Measurements from ENCODE around the gene FUZ.

The FUZ gene

DNA sequence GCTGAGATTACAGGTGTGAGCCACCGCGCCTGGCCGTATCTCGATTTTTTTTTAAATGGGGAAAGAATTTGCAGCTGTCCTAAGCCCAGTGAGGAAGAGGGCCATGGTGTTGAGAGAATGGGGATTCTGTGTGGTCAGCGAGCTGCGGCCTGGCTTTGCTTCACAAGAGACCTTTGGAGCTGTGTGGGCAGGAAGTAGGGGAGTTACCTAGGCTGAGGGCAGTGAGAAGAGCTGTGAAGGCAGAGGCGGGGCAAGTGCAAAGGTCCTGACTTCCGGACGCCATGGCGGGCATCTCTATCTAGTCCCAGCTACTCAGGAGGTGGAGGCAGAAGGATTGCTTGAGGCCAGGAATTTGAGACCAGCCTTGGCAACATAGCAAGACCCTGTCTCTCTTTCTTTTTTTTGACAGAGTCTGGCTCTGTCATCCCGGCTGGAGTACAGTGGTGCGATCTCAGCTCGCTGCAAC lies 41.4 kb downstream of the FUZ start:
- Histone ChIP-seq H3K9me2 (replicated peaks; ENCODE audit: control insufficient read depth, low read length) (no peaks in the 10 kb centered on the region), H3K36me3 (ENCODE audit: control insufficient read depth, low read length) (peaks cover 5% of the 10 kb centered on the region; the same call in 1 of the 2 replicates), H3K4me3 (ENCODE audit: low read length) (no peak overlapping the region), H3K9me3 (ENCODE audit: control insufficient read depth, insufficient read depth, low read length) (no peaks in the 10 kb centered on the region), H3K27ac (ENCODE audit: low read depth, low read length) (no peak overlapping the region), H3K79me2 (ENCODE audit: control insufficient read depth, low read length) (peaks cover 70% of the 10 kb centered on the region), H3K4me1 (ENCODE audit: control insufficient read depth, low read length) (peaks cover 14% of the 10 kb centered on the region), H3K4me2 (ENCODE audit: low read length) (no peak overlapping the region), H3F3A (ENCODE audit: control insufficient read depth, insufficient read depth) (no peaks in the 10 kb centered on the region), H4K20me1 (ENCODE audit: control insufficient read depth, insufficient read depth, low read depth, low read length) (0 out of 2 replicates have a peak, but pooled peaks cover 3% of the 10 kb centered on the region), H3K27me3 (ENCODE audit: control insufficient read depth, low read length) (no peaks in the 10 kb centered on the region)
- no peak for TF ChIP-seq EZH2phosphoT487 (IDR thresholded peaks at IDR 0.05; ENCODE audit: borderline replicate concordance, low read length)
- TF ChIP-seq, protein P1, sequence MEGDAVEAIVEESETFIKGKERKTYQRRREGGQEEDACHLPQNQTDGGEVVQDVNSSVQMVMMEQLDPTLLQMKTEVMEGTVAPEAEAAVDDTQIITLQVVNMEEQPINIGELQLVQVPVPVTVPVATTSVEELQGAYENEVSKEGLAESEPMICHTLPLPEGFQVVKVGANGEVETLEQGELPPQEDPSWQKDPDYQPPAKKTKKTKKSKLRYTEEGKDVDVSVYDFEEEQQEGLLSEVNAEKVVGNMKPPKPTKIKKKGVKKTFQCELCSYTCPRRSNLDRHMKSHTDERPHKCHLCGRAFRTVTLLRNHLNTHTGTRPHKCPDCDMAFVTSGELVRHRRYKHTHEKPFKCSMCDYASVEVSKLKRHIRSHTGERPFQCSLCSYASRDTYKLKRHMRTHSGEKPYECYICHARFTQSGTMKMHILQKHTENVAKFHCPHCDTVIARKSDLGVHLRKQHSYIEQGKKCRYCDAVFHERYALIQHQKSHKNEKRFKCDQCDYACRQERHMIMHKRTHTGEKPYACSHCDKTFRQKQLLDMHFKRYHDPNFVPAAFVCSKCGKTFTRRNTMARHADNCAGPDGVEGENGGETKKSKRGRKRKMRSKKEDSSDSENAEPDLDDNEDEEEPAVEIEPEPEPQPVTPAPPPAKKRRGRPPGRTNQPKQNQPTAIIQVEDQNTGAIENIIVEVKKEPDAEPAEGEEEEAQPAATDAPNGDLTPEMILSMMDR (IDR thresholded peaks at IDR 0.05; ENCODE audit: low read depth, low read length, poor library complexity, severe bottlenecking): no peak

DNA sequence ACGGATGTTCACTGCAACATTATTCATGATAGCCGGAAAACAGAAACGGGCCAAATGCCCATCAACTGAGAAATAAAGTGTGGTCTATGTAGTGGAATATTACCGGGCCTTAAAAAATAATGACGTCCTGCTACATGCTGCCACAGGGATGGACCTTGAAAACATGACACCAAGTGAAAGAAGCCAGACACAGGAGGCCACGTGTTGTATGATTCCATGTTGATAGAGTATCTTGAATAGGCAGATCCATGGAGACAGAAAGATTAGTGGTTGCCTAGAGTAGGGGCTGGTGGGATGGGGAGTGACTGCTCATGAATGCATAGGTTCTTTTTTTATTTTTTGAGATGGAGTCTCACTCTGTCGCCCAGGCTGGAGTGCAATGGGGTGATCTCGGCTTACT lies 42.6 kb downstream of the FUZ start:
- H3F3A ChIP-seq (ENCODE audit: control insufficient read depth, insufficient read depth): peaks cover 3% of the 10 kb centered on the region
- no peaks in the 10 kb centered on the region for H3K27me3 ChIP-seq (ENCODE audit: control insufficient read depth, low read length)
- H3K27ac ChIP-seq (ENCODE audit: low read depth, low read length): no peak overlapping the region
- no peaks in the 10 kb centered on the region for H3K9me3 ChIP-seq (ENCODE audit: control insufficient read depth, insufficient read depth, low read length)
- peaks cover 64% of the 10 kb centered on the region for H3K79me2 ChIP-seq (ENCODE audit: control insufficient read depth, low read length)
- no peak overlapping the region for H3K4me3 ChIP-seq (ENCODE audit: low read length)
- no peak overlapping the region for H3K4me2 ChIP-seq (ENCODE audit: low read length)
- peaks cover 20% of the 10 kb centered on the region for H3K4me1 ChIP-seq (ENCODE audit: control insufficient read depth, low read length)
- H3K36me3 ChIP-seq (ENCODE audit: control insufficient read depth, low read length): peaks cover 5% of the 10 kb centered on the region; the same call in 1 of the 2 replicates
- no peaks in the 10 kb centered on the region for H3K9me2 ChIP-seq (replicated peaks; ENCODE audit: control insufficient read depth, low read length)
- TF ChIP-seq EZH2phosphoT487 (IDR thresholded peaks at IDR 0.05; ENCODE audit: borderline replicate concordance, low read length): no peak
- TF ChIP-seq, protein P1 (IDR thresholded peaks at IDR 0.05; ENCODE audit: low read depth, low read length, poor library complexity, severe bottlenecking): no peak
- H4K20me1 ChIP-seq (ENCODE audit: control insufficient read depth, insufficient read depth, low read depth, low read length): 0 out of 2 replicates have a peak, but pooled peaks cover 3% of the 10 kb centered on the region

DNA sequence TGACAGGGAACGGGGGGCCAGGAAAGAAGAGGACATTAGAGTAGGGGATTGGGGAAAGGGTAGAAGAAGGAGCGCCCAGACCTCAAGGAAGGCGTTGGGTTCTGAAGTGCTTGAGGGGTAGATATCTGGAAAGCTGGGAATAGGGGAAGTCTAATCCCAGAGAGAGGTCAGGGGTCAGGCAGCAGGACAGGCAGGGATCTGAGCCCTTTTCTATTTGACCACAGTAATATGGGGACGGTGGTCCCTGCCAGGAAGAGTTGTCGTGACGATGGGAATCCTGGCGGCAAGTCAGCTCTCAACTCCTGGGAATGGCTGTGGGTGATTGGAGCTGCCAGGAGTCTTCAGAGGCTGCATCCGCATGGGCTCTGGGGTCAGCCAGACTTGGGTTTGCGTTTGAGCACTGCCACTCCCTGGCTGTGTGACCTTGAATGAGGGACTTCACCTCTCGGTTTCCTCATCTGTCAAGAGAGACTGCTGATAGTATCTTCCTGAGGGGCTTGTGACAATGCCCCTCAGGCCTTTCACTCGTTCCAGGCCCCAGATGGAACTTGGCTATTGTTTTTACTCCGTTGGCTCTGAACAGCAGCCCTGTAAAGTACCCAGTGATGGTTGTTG lies 45.0 kb downstream of the FUZ start:
- H3K36me3 ChIP-seq (ENCODE audit: control insufficient read depth, low read length): peaks cover 5% of the 10 kb centered on the region; the same call in 1 of the 2 replicates
- peaks cover 24% of the 10 kb centered on the region for H3K4me1 ChIP-seq (ENCODE audit: control insufficient read depth, low read length)
- H3K27me3 ChIP-seq (ENCODE audit: control insufficient read depth, low read length): no peaks in the 10 kb centered on the region
- no peaks in the 10 kb centered on the region for H3K9me2 ChIP-seq (replicated peaks; ENCODE audit: control insufficient read depth, low read length)
- H4K20me1 ChIP-seq (ENCODE audit: control insufficient read depth, insufficient read depth, low read depth, low read length): 0 out of 2 replicates have a peak, but pooled peaks cover 3% of the 10 kb centered on the region
- H3K27ac ChIP-seq (ENCODE audit: low read depth, low read length): no peak overlapping the region
- H3K4me2 ChIP-seq (ENCODE audit: low read length): peak overlapping the region; percentile 85
- peaks cover 51% of the 10 kb centered on the region for H3K79me2 ChIP-seq (ENCODE audit: control insufficient read depth, low read length)
- H3K9me3 ChIP-seq (ENCODE audit: control insufficient read depth, insufficient read depth, low read length): no peaks in the 10 kb centered on the region
- H3F3A ChIP-seq (ENCODE audit: control insufficient read depth, insufficient read depth): peaks cover 3% of the 10 kb centered on the region
- H3K4me3 ChIP-seq (ENCODE audit: low read length): peak overlapping the region; percentile 99
- no peak for TF ChIP-seq EZH2phosphoT487 (IDR thresholded peaks at IDR 0.05; ENCODE audit: borderline replicate concordance, low read length)
- TF ChIP-seq, protein P1 (IDR thresholded peaks at IDR 0.05; ENCODE audit: low read depth, low read length, poor library complexity, severe bottlenecking): no peak

All from DOHH2 (cell line).